HEK293T (cell line): ENCODE measurements around the gene GGA2.

Experiments used
- CTCF ChIA-PET: fragments of 350-600 bp; formaldehyde crosslinking; extraction: SDS; loops from one replicate; lab custom pipeline; 2021; ENCODE audit warnings: antibody characterized with exemption, inconsistent platforms; lab: Yijun Ruan, JAX
- POLR2A ChIA-PET: fragments of 350-600 bp; formaldehyde crosslinking; extraction: SDS; loops from one replicate; lab custom pipeline; 2020; ENCODE audit warnings: antibody characterized with exemption, inconsistent platforms; lab: Yijun Ruan, JAX
- DNase-seq: peaks from one replicate; pipeline ENCODE4 v3.0.0; 2012; ENCODE audit warnings: mixed read lengths; ENCODE audit errors: extremely low spot score
- ARNT ChIP-seq: fragments of 450-650 bp; IDR thresholded peaks from 2 replicates; pipeline ENCODE4 v1.6.1; 2017; ENCODE audit warnings: mild to moderate bottlenecking
- BHLHE40 ChIP-seq: fragments of 450-650 bp; IDR thresholded peaks from 2 replicates; pipeline ENCODE4 v1.6.1; 2016; ENCODE audit warnings: mild to moderate bottlenecking, moderate library complexity, borderline replicate concordance
- CTBP1 ChIP-seq: fragments of 450-650 bp; IDR thresholded peaks from 2 replicates; pipeline ENCODE4 v1.6.1; 2016; ENCODE audit warnings: borderline replicate concordance
- ELF4 ChIP-seq: fragments of 450-650 bp; IDR thresholded peaks from 2 replicates; pipeline ENCODE4 v1.6.1; 2017; ENCODE audit warnings: antibody characterized with exemption
- FOXA1 ChIP-seq: fragments of 450-650 bp; IDR thresholded peaks from 2 replicates; pipeline ENCODE4 v1.6.1; 2016; ENCODE audit warnings: mild to moderate bottlenecking
- FOXK2 ChIP-seq: fragments of 450-650 bp; IDR thresholded peaks from 2 replicates; pipeline ENCODE4 v1.6.1; 2016; ENCODE audit warnings: mild to moderate bottlenecking
- FOXM1 ChIP-seq: fragments of 450-650 bp; IDR thresholded peaks from 2 replicates; pipeline ENCODE4 v1.6.1; 2017; ENCODE audit warnings: mild to moderate bottlenecking, borderline replicate concordance
- HDGF ChIP-seq: fragments of 450-650 bp; IDR thresholded peaks from 2 replicates; pipeline ENCODE4 v1.6.1; 2017; ENCODE audit warnings: antibody characterized with exemption, borderline replicate concordance
- L3MBTL2 ChIP-seq: fragments of 450-650 bp; conservative IDR thresholded peaks from 2 replicates; pipeline ENCODE4 v1.6.1; 2016; ENCODE audit warnings: mild to moderate bottlenecking
- LEF1 ChIP-seq: fragments of 450-650 bp; IDR thresholded peaks from 2 replicates; pipeline ENCODE4 v1.6.1; 2017; ENCODE audit warnings: mild to moderate bottlenecking, borderline replicate concordance
- NFRKB ChIP-seq: fragments of 450-650 bp; IDR thresholded peaks from 2 replicates; pipeline ENCODE4 v1.6.1; 2016; ENCODE audit warnings: mild to moderate bottlenecking, moderate library complexity
- SP1 ChIP-seq: fragments of 450-650 bp; IDR thresholded peaks from 2 replicates; pipeline ENCODE4 v1.6.1; 2017
- SUZ12 ChIP-seq: fragments of 450-650 bp; IDR thresholded peaks from 2 replicates; pipeline ENCODE4 v1.6.1; 2016; ENCODE audit warnings: mild to moderate bottlenecking
- TARDBP ChIP-seq: fragments of 450-650 bp; IDR thresholded peaks from 2 replicates; pipeline ENCODE4 v1.6.1; 2016
- ZNF384 ChIP-seq: fragments of 450-650 bp; IDR thresholded peaks from 2 replicates; pipeline ENCODE4 v1.6.1; 2016
- TF ChIP-seq, protein P1 (sequence below): fragments of 450-650 bp; IDR thresholded peaks from 2 replicates; pipeline ENCODE4 v1.6.1; 2016

GGA2 gene, protein sequence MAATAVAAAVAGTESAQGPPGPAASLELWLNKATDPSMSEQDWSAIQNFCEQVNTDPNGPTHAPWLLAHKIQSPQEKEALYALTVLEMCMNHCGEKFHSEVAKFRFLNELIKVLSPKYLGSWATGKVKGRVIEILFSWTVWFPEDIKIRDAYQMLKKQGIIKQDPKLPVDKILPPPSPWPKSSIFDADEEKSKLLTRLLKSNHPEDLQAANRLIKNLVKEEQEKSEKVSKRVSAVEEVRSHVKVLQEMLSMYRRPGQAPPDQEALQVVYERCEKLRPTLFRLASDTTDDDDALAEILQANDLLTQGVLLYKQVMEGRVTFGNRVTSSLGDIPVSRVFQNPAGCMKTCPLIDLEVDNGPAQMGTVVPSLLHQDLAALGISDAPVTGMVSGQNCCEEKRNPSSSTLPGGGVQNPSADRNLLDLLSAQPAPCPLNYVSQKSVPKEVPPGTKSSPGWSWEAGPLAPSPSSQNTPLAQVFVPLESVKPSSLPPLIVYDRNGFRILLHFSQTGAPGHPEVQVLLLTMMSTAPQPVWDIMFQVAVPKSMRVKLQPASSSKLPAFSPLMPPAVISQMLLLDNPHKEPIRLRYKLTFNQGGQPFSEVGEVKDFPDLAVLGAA

DNA sequence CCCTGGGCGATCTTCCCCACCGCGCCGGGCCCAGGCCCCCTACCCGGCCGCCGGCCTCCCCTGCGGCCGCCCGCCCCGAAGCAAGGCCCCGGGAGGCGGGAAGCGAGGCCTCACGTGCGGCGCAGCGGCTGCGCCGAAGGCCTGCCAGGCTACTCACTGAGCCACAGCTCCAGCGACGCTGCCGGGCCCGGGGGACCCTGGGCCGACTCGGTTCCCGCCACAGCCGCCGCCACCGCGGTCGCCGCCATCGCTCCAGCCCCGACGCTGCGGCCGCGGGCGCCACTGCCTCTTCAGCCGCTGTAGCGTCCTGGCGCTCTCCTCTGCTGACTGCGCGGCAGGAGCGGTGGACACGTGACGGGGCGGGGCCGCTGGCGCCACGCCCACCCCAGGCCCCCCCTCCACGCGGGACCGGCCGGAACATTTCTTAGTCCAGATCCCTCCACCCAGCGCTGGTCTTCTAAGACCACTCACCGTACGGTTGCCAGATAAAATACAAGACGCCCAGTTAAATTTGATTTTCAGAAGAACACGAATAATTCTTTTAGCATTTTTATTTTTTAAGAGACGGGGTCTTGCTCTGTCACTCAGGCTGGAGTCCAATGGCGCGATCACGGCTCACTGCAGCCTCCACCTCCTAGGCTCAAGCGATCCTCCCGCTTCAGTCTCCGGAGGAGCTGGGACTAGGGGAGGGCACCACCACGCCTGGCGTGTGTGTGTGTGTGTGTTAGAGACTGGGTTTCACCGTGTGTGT lies at the start of gene GGA2:
Gene GGA2, minus strand, starts transcription at position 331 of the 751 bp plus-strand sequence. Its CDS starts 83 bp downstream, at position 248.
- ChIA-PET CTCF (no interaction called here), POLR2A (interaction anchor here (0.6 to 1.4 kb wide), 4 partner anchors 10 to 87 kb away, joined by 3 read pairs; partner anchors contain the start of genes EARS2 and UBFD1)
- peak; percentile 32; the same call in 1 of the 2 replicates for TF ChIP-seq ARNT
- TF ChIP-seq FOXM1, result no peak
- no peak for TF ChIP-seq CTBP1
- no peak for TF ChIP-seq TARDBP
- TF ChIP-seq NFRKB, result no peak
- TF ChIP-seq SP1, result peak; percentile 75
- no peak for TF ChIP-seq FOXK2
- TF ChIP-seq, protein P1, sequence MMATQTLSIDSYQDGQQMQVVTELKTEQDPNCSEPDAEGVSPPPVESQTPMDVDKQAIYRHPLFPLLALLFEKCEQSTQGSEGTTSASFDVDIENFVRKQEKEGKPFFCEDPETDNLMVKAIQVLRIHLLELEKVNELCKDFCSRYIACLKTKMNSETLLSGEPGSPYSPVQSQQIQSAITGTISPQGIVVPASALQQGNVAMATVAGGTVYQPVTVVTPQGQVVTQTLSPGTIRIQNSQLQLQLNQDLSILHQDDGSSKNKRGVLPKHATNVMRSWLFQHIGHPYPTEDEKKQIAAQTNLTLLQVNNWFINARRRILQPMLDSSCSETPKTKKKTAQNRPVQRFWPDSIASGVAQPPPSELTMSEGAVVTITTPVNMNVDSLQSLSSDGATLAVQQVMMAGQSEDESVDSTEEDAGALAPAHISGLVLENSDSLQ, result peak; percentile 89
- peak; percentile 50 for TF ChIP-seq L3MBTL2
- TF ChIP-seq SUZ12, result no peak
- peak; percentile 74; the same call in 1 of the 2 replicates for TF ChIP-seq LEF1
- no peak for TF ChIP-seq FOXA1
- DNase-seq, result peak; percentile 89

DNA sequence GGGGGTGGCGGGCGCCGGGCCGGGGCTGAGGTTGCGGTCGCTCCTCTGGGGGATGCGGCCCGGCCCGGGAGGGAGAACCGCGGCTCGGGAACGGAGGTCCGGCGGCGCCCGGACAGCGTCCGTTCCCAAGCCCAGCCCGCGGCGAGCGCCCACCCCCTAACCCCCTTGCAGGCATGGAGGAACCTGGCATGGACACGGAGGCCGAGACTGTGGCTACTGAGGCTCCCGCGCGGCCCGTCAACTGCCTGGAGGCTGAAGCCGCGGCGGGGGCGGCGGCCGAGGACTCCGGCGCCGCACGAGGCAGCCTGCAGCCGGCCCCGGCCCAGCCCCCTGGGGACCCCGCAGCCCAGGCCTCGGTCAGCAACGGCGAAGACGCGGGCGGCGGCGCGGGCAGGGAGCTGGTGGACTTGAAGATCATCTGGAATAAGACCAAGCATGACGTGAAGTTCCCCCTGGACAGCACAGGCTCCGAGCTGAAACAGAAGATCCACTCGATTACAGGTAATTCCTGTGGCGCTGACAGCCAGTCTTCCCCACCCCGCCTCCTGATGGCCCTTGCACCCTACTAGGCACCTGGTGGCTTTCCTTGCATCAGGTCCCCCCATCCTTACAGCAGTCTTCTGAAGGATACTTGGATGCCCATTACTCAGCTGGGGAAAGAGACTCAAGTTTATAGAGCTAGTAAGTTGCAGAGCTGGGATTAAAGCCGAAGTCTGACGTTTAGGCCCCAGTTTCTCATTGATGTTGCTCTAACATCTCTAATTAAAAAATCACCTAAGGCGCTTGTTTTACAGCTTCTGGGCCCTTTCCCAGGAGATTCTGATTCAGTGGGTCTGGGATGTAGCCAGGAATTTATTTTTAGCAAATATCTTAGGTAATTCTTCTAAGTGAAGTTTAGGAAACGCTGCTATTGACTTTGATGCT lies 47.7 kb upstream of the GGA2 start:
- CTCF ChIA-PET, result interaction anchor here (0.6 to 1.2 kb wide), 2 partner anchors 27 to 39 kb away, joined by 3 to 4 read pairs; no protein-coding TSS in a partner anchor

DNA sequence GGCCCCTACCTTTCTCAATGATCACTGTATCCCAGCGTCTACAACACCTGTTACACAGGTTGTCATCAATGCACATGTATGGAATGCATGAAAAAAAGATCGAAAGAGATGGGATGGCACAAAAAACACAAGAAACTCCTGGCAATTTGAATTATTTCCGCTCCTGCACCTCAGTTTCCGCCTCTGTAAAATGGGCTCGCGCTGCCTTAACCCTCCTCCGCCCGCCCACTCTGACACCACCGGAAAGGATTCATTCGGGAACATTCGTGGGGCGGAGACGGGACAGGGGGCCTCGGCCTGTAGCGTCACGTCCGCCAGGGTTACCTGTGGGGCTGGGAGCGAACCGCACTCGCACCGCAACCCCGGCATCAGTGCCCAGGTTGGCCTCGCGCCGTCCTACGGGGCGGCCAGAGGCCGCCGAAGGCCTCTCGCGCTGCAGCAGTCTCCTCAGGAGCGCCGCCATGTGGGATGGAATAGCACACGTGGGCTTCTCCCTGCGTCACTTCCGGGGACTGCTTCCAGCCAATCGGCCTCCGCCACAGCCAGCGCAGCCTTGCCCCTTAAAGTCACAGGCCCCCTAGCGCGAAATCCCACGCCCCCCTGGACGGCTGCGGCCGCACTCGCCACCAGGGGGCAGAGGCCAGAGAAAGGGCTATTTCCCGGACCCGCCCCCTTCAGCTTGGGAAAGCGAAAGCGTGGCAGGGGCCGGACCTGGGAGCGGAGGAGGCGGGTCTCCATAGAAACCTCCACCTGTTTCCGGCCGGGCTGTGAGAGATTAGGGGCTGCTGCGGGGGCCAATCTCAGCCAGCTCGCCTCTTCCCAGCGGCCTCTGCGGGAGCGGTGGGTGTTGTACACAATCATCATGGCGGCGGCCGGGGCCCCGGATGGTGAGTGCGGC lies 46.8 kb upstream of the GGA2 start, which contains the start of the genes EARS2 and UBFD1:
Gene EARS2, minus strand, starts transcription at position 470 of the 898 bp plus-strand sequence. Its CDS starts 7 bp downstream, at position 463.
Gene UBFD1, plus strand, starts transcription at position 847 of the 898 bp plus-strand sequence. Its CDS starts 16 bp downstream, at position 863.
- peak; percentile 95 for DNase-seq
- POLR2A ChIA-PET, result interaction anchor here (0.7 to 1.4 kb wide), 12 partner anchors 8 to 104 kb away, joined by 3 to 6 read pairs (median 4); partner anchors contain the start of genes COG7 and GGA2
- TF ChIP-seq TARDBP (no peak), ZNF384 (no peak), FOXK2 (no peak), HDGF (no peak), FOXA1 (no peak), FOXM1 (0 out of 2 replicates have a peak, but pooled peaks have one; percentile 35), SP1 (no peak), SUZ12 (no peak), NFRKB (no peak), CTBP1 (no peak), L3MBTL2 (peak; percentile 93), ELF4 (peak; percentile 69; the same call in 1 of the 2 replicates), LEF1 (peak; percentile 67; the same call in 1 of the 2 replicates), ARNT (no peak), BHLHE40 (no peak)
- TF ChIP-seq, protein P1, result peak; percentile 97
- CTCF ChIA-PET, result interaction anchor here (0.6 to 0.7 kb wide), 2 partner anchors 27 to 40 kb away, joined by 3 read pairs; no protein-coding TSS in a partner anchor

More for the DNA sequence above, 47.7 kb upstream of the GGA2 start:
- POLR2A ChIA-PET, result interaction anchor here (0.8 to 1.4 kb wide), 12 partner anchors 9 to 105 kb away, joined by 3 to 6 read pairs (median 4); partner anchors contain the start of genes COG7 and NDUFAB1
- no peak for TF ChIP-seq SUZ12
- TF ChIP-seq HDGF, result no peak
- TF ChIP-seq FOXM1, result no peak
- no peak for TF ChIP-seq LEF1
- TF ChIP-seq ELF4, result no peak
- TF ChIP-seq L3MBTL2, result no peak
- TF ChIP-seq, protein P1, result no peak
- TF ChIP-seq NFRKB, result no peak
- no peak for TF ChIP-seq FOXK2
- TF ChIP-seq CTBP1, result no peak
- TF ChIP-seq ARNT, result no peak
- TF ChIP-seq TARDBP, result no peak
- TF ChIP-seq BHLHE40, result no peak
- TF ChIP-seq FOXA1, result no peak
- DNase-seq, result peak; percentile 33
